NCI-H526 (cell line): ENCODE results near the gene ZNF710.

Experiments used
- DNase-seq, 2 experiments: peaks; one replicate each; lab custom pipeline; 2025; lab: John Stamatoyannopoulos, UW

The ZNF710 gene

GRCh38 chr15:90018216-90018831 lies 17.2 kb downstream of the ZNF710 start:
- no peak for DNase-seq

GRCh38 chr15:90019611-90020010 lies 18.5 kb downstream of the ZNF710 start:
- no peak for DNase-seq

DNA sequence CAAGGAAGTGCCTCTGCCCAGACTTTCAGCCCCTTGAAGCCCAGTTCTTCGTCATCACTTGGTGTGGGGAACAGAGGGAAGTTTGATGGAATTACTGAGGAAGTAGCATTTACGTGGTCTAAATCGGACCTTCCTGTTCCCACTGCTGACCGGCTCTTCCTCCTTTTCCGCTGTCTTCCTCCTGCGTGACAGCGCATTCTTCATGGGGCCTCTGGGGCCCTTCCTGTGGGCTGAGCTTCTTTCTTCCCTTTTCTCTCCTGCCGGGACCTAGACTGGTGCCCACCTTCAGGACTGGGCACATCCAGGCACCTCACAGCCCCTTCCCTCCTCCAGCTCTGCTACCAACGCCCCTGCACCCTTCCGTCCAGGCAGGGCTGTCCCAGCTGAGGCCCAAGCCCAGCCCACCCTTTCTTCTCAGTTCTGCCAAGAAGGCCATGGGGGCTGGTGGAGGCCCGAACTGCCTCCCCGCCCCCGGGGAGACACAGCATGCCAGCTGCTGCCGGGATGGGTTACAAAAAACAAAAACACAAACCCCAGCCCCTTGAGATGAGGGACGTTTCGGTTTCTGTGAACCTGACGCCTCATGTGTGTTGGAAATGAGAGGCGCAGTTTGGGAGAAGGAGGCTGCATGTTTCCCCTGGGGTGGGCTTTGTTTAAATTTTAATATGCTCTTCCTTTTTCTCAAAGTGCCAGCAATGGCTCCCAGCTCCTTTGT lies 19.1 kb downstream of the ZNF710 start:
- no peak for DNase-seq

- no peak for DNase-seq
Measured at GRCh38 chr15:90020936-90021507, 19.9 kb downstream of the ZNF710 start.

- DNase-seq = no peak
Measured at GRCh38 chr15:90022345-90022744, 21.2 kb downstream of the ZNF710 start.

GRCh38 chr15:90022905-90023700 lies 22.0 kb downstream of the ZNF710 start:
- no peak for DNase-seq

DNA sequence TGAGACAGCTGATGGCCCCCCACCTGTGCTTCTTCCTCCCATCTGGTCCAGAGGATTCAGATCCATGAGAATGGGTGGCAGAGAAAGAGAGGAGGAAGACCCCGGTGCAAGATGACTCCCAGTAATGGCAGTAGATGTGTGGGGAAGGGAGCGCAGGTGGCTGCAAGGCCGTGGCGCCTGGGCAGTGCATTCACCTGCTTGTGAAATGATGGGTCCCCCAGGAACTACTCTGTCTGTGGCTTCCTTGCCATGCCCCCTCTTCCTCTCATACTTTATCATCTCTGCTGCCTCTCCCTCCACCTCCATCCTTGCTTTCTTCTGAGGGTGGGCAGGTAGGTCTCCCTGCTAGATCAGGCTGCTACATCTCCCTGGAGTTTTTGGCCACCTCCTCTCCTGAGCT lies 23.3 kb downstream of the ZNF710 start:
- DNase-seq = no peak

DNA sequence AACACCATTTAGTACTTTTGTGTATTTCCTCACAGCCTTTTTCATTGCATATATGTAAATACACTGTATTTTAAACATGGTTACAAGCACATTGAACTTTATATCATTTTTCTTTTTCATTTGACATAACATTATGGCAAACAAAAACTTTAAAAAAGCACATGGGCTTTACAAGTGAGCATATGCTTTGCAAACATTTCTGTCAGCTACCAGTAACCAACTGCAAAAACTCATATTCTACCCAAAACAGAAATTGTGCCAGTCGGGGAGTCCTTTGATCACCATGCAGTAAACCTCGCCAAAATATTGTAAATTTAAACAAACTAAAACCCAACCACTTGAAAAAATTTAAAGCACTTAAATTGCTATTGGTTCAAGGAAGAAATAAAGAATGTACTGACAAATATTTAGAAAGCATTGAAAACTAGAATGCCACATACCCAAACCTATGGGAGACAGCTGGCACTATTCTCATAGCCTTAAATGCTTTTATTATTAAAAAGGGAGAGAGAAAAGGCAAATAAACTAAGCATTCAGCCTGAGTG lies 24.4 kb downstream of the ZNF710 start:
- no peak for DNase-seq

- no peak for DNase-seq
Measured at GRCh38 chr15:90028376-90028944, 27.3 kb downstream of the ZNF710 start.

- peak; percentile 87 to 90 for DNase-seq
Measured at GRCh38 chr15:90029024-90029423, 27.9 kb downstream of the ZNF710 start.

DNA sequence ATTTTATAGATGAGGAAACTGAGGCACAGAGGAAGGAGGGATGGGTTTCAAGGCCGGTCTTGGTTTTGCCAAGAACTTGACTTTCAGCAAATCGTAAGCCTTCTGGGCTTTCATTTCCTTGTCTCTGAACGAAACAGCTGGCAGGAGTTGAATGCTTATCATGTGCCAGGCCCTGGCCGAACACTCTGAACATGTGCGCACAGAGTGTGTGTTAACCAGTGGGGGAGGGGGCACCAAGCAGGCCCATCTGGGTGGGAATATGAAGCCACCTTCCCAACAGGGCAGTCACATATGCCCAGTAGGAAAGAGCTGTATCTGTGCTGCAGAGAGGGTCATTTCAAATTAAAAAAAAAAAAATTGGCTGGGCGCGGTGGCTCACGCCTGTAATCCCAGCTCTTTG lies 29.3 kb downstream of the ZNF710 start:
- no peak for DNase-seq

- peak; percentile 75 to 83 for DNase-seq
Measured at GRCh38 chr15:90031231-90031791, 30.2 kb downstream of the ZNF710 start.

GRCh38 chr15:90033006-90033405 lies 31.9 kb downstream of the ZNF710 start:
- DNase-seq = no peak

GRCh38 chr15:90033448-90033847 lies 32.3 kb downstream of the ZNF710 start:
- no peak for DNase-seq

GRCh38 chr15:90035095-90035839 lies 34.1 kb downstream of the ZNF710 start:
- DNase-seq = peak; percentile 69 to 86

DNA sequence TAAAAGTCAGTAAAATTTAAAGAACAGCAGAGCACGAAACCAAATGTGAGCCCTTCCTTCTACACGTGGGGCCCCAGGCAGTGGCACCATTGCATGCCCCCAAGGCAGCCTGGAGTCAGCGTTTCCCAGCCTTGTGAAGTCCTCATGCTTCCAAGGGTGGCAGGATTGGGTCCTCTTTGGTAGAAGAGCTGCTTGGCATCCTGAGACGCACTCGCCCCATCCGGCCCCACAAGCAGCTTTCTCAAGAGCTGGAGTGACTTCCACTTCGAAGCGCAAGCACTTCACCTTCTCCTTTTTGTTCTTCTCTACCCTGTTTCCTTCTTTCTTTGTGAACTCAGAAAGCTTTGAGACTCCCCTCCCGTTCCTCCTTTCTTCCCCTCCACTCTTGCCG lies 34.7 kb downstream of the ZNF710 start:
- peak in 1 of 2 experiments; percentile 77 for DNase-seq

- no peak for DNase-seq
Measured at GRCh38 chr15:90036343-90036742, 35.2 kb downstream of the ZNF710 start.

- DNase-seq = no peak
Measured at GRCh38 chr15:90036806-90037510, 35.8 kb downstream of the ZNF710 start.

DNA sequence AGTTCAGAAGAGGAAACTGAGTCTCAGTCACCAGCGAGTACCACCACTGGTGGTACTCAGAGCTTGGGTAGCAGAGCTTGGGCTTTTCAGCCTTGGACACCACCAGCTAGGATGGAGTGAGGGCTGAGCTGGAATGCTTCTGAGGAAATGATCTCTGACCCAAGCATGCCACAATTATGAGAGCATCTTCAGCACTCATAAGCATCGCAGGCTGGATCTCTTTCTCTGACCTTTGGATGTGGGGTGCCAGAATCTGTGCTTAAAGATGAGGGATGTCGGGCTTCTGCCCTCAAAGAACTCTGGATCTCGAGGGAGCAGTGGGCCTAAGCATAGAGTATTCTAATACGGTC lies 36.4 kb downstream of the ZNF710 start:
- DNase-seq = no peak

GRCh38 chr15:90037961-90038631 lies 37.0 kb downstream of the ZNF710 start:
- no peak for DNase-seq
